OCI-LY3 (cell line): Measurements from ENCODE around the gene CTDSPL.

ENCODE experiments used
- H2AFZ ChIP-seq: fragments of 200-600, 300-600 bp; shearing (Covaris generic); 2 replicates; pipeline ENCODE4 v1.6.0; 2014; ENCODE audit warnings: antibody characterized with exemption, low read depth, low read length
- H3K27ac ChIP-seq: fragments of 200-600, 300-600 bp; sonication (generic); 2 replicates; pipeline ENCODE4 v1.5.1; 2014; ENCODE audit warnings: mild to moderate bottlenecking, low read length, moderate library complexity, mixed read lengths
- H3K27me3 ChIP-seq: fragments of 200-600, 300-600 bp; sonication (generic); 2 replicates; pipeline ENCODE4 v1.6.1; 2014; ENCODE audit warnings: low read depth, low read length, mixed read lengths
- H3K36me3 ChIP-seq: fragments of 200-600, 300-600 bp; sonication (generic); replicated peaks from 2 replicates; pipeline ENCODE3; 2014; ENCODE audit warnings: low read depth, low read length, mixed read lengths
- H3K4me1 ChIP-seq: fragments of 300-600, 200-600 bp; sonication (generic); 2 replicates; pipeline ENCODE4 v1.6.1; 2014; ENCODE audit warnings: low read length, mixed read lengths
- H3K4me2 ChIP-seq: fragments of 200-600, 300-600 bp; sonication (generic); 2 replicates; pipeline ENCODE4 v1.6.1; 2014; ENCODE audit warnings: low read length, mixed read lengths
- H3K4me3 ChIP-seq: fragments of 300-600, 200-600 bp; sonication (generic); 2 replicates; pipeline ENCODE4 v1.5.1; 2014; ENCODE audit warnings: antibody characterized with exemption, mild to moderate bottlenecking, low read length, moderate library complexity
- H3K79me2 ChIP-seq: fragments of 300-600, 200-600 bp; shearing (Covaris generic); 2 replicates; pipeline ENCODE4 v1.6.1; 2014; ENCODE audit warnings: mild to moderate bottlenecking, low read length, mixed read lengths
- H3K9ac ChIP-seq: fragments of 300-600, 200-600 bp; shearing (Covaris generic); 2 replicates; pipeline ENCODE4 v1.6.0; 2014; ENCODE audit warnings: mild to moderate bottlenecking, low read length, moderate library complexity
- H3K9me3 ChIP-seq: fragments of 200-600, 300-600 bp; shearing (Covaris generic); 2 replicates; pipeline ENCODE4 v1.6.1; 2014; ENCODE audit warnings: low read length, mixed read lengths; ENCODE audit not compliant: insufficient read depth
- H4K20me1 ChIP-seq: fragments of 200-600, 300-600 bp; sonication (generic); 2 replicates; pipeline ENCODE4 v1.6.1; 2016; ENCODE audit warnings: low read length, mixed read lengths; ENCODE audit not compliant: insufficient read depth
- CTCF ChIP-seq: fragments of 200-600, 300-600 bp; sonication (generic); IDR thresholded peaks from 2 replicates; pipeline ENCODE4 v1.5.1; 2014; ENCODE audit warnings: antibody characterized with exemption, low read length, low read depth
- EZH2phosphoT487 ChIP-seq: fragments of 200-600 bp; shearing (Covaris generic); IDR thresholded peaks from 2 replicates; pipeline ENCODE4 v1.6.1; 2018; ENCODE audit warnings: antibody characterized with exemption, mixed run types, low read depth

Gene CTDSPL

DNA sequence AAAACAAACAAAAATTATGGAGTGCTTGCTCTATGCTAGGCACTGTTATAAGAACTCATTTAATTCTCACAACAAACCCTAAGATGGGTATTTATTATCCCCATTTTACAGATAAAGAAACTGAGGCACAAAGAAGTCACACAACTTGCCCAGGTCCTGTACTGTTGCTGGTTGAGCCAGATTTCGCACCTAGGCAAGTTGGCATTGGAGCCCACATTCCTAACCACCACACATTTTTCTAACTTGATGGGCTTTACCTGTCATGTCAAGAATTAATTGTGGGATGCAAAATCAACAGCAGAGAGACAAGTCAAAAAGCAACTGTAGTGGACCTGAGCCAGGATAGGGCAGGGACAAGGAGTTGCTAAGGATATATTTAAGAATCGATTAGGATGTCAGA is 81.0 kb downstream of the CTDSPL start:
- no peaks in the 10 kb centered on the region for H3K36me3 ChIP-seq
- H3K27me3 ChIP-seq, result peaks cover 8% of the 10 kb centered on the region; the same call in 1 of the 2 replicates
- peaks cover 12% of the 10 kb centered on the region for H3K4me1 ChIP-seq
- no peak overlapping the region for H3K4me3 ChIP-seq
- TF ChIP-seq EZH2phosphoT487, result no peak
- no peak for TF ChIP-seq CTCF
- H3K79me2 ChIP-seq, result no peaks in the 10 kb centered on the region
- no peak overlapping the region for H2AFZ ChIP-seq
- H3K4me2 ChIP-seq, result no peak overlapping the region
- no peaks in the 10 kb centered on the region for H3K9me3 ChIP-seq
- no peak overlapping the region for H3K27ac ChIP-seq
- no peak overlapping the region for H3K9ac ChIP-seq
- H4K20me1 ChIP-seq, result no peaks in the 10 kb centered on the region

DNA sequence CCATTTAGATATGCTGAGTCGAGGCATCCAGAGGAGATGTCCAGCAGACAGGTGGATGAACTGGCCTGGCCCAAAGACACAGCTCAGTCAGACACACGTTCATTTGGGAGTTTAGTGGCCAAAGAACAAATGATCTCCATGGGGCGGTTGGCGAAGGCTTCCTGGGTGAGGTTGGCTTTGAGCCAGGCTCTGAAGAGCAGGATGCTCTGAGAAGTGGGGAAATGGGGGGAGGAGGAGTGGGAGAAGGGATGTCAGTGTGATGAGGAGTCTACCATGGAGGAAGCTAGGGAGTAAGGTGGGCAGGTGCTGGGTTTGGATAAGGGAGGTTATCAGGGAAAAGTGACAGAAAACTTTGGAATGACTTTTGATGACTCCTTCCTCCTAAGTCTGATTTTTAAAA is 81.4 kb downstream of the CTDSPL start:
- TF ChIP-seq EZH2phosphoT487 (no peak), CTCF (no peak)
- Histone ChIP-seq H3K27ac (no peak overlapping the region), H3K79me2 (no peaks in the 10 kb centered on the region), H2AFZ (no peak overlapping the region), H3K9ac (no peak overlapping the region), H3K27me3 (0 out of 2 replicates have a peak, but pooled peaks cover 5% of the 10 kb centered on the region), H4K20me1 (no peaks in the 10 kb centered on the region), H3K4me2 (no peak overlapping the region), H3K36me3 (no peaks in the 10 kb centered on the region), H3K4me3 (no peak overlapping the region), H3K4me1 (peaks cover 12% of the 10 kb centered on the region), H3K9me3 (no peaks in the 10 kb centered on the region)

GRCh38 chr3:37943631-37944314 is 82.1 kb downstream of the CTDSPL start:
- no peak overlapping the region for H3K4me2 ChIP-seq
- no peak overlapping the region for H3K4me3 ChIP-seq
- H3K36me3 ChIP-seq, result no peaks in the 10 kb centered on the region
- no peaks in the 10 kb centered on the region for H4K20me1 ChIP-seq
- no peak overlapping the region for H3K27ac ChIP-seq
- H3K9me3 ChIP-seq, result no peaks in the 10 kb centered on the region
- no peak overlapping the region for H3K9ac ChIP-seq
- TF ChIP-seq EZH2phosphoT487 (no peak), CTCF (no peak)
- H3K4me1 ChIP-seq, result peaks cover 12% of the 10 kb centered on the region
- no peak overlapping the region for H2AFZ ChIP-seq
- H3K79me2 ChIP-seq, result no peaks in the 10 kb centered on the region
- H3K27me3 ChIP-seq, result 0 out of 2 replicates have a peak, but pooled peaks cover 4% of the 10 kb centered on the region

DNA sequence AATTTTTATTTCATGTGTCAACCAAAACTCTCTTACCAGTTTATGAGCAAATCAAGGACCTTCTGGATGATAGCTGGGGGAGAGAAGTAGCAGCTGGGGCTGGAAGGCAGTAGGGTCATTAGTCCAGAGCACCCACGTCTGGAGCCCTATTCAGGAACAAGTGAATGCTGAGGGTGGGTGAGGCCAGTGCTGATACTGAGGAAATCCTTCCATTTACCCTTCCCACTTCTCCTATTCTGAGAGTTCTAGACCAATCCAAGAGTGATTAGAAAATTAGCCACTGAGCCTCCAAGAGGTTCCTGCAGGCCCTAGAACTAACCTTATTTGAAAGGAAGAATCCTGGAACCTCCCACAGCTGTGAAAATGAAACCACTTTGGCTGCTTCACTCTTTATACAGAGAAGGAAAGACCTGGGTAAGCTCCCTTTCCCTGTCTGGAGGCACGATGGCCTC is 82.7 kb downstream of the CTDSPL start:
- H3K79me2 ChIP-seq, result no peaks in the 10 kb centered on the region
- H4K20me1 ChIP-seq, result no peaks in the 10 kb centered on the region
- no peaks in the 10 kb centered on the region for H3K27me3 ChIP-seq
- no peak overlapping the region for H3K4me2 ChIP-seq
- no peaks in the 10 kb centered on the region for H3K36me3 ChIP-seq
- no peak overlapping the region for H2AFZ ChIP-seq
- no peak for TF ChIP-seq EZH2phosphoT487
- TF ChIP-seq CTCF, result no peak
- H3K9me3 ChIP-seq, result no peaks in the 10 kb centered on the region
- H3K4me1 ChIP-seq, result peaks cover 12% of the 10 kb centered on the region
- H3K4me3 ChIP-seq, result no peak overlapping the region
- no peak overlapping the region for H3K27ac ChIP-seq
- H3K9ac ChIP-seq, result no peak overlapping the region
